ENCODE results near the gene PRDM7.
"Not testable (repeated sequence)": the region's sequence is repeated elsewhere in the genome, so short reads cannot be mapped to it uniquely, and the experiment has no call there.

PRDM7 gene
- 0 reads per million in 2 experiments for total RNA-seq

DNA sequence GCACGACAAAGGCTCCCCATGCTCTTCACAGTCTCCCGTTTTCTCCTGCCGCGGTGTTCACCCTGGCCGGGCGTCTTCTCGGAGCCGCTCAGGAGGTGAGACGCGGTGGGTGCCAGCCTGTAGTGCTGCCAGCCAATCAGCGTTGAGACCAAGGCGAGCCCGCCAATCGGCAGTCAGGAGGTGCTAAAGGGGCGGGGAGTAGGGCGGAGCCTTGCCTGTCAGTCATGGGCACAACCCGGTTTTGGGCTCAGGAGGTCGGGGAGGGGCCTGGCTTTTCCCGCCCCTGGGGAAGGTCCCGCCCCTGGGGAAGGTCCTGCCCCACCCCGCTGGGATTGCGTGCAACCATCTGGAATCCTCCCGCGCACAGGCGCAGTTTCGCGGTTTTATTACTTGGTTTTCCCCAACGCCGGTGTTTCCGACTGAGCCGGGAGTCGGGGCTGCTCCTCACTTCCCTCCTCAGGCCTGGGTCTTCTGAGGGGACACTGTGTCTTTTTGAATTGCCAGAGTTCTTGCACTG, at the start of gene PRDM7:
Gene PRDM7 (minus strand): TSS at position 92 of the 517 bp plus-strand sequence. CDS start 1,421 bp downstream, outside the sequence.
- peak; percentile 94 for DNase-seq (ENCODE audit: low read depth)

DNA sequence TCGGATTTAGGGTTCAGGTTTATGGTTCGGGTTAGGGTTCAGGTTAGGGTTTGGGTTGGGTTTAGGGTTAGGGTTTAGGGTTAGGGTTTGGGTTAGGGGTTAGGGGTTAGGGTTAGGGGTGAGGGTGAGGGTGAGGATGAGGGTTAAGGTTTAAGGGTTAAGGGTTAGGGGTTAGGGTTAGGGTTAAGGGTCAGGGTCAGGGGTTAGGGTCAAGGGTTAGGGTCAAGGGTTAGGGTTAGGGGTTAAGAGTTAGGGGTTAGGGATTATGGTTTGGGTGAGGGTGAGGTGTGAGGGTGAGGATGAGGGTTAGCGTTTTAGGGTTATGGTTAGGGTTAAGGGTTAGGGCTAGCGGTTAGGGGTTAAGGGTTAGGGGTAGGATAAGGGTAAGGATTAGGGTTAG, 44.7 kb upstream of the PRDM7 start:
- DNase-seq (ENCODE audit: low read depth): not testable (repeated sequence)

DNA sequence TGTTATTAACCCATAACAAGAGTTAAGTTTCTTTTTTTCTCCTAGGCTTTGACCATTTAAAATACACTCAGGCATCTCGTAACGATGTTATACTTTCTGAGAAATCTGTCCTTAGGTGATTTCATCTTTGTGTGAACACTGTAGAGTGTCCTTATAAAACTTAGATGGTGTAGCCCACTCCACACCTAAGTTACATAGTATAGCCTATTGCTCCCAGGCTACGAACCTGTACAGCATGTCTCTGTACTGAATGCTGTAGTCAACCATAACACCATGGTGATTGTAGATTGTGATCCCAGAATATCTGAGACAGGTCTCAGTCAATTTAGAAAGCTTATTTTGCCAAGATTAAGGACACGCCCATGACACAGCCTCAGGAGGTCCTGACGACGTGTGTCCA, 30.5 kb upstream of the PRDM7 start:
- not testable (repeated sequence) for DNase-seq (ENCODE audit: low read depth)

DNA sequence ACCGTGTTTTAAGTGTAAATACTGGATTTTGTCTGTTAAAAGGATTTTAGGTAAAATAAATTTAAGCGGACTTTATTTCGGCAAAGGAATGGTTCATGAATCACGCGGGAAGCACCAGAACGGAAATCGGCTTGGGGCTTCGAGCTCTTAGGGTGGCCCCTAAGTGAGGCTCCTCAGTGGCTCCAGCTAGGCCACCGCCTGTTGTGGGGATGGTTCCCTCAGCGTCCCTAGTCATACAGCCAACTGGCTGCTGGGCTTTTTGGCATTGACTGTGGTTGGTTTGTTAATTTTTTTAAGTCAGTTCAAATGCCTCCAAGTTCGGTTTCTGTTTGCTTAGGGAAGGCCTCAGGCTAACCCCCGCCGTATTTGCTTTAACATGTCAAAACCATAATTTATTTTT, 29.9 kb upstream of the PRDM7 start:
- not testable (repeated sequence) for DNase-seq (ENCODE audit: low read depth)

DNA sequence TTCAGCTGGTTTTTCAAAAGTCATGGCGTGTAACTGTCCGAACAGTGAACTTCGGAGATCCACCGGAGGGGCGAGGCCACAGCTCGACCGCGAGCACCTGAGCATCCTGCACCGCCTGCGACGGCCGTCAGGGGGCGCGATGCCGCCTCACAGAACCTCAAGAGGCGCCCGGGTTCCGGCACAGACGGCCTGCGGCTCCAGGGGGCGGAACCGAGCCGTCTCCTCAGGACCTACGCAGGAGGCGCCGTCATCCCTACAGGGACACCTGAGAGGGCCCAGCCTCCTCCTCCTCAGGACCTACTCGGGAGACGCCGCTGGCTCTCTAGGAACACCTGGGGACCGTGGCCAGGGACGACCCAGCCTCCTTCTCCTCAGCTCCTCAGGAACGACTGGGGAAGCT, 29.1 kb upstream of the PRDM7 start:
- peak; percentile 48 for DNase-seq (ENCODE audit: low read depth)

DNA sequence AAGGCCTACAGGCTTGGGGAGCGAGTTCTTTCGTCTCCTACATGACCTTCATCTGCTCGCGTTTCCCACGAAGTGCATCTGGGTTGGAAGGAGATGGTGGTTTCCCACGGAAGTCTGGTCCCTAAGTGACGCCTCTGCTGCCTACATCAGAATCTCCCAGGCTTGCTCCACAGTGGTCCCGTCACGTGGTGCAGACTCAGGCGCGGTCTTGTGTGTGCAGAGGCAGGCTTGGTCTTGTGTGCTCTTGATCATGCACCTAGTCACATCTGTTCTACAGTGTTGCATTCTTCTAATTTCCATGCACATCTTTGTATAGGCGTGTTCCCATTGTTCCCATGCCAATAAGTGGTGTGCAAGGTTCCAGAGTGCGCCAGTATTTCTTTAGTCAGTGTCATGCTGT, 27.6 kb upstream of the PRDM7 start:
- not testable (repeated sequence) for DNase-seq (ENCODE audit: low read depth)

DNA sequence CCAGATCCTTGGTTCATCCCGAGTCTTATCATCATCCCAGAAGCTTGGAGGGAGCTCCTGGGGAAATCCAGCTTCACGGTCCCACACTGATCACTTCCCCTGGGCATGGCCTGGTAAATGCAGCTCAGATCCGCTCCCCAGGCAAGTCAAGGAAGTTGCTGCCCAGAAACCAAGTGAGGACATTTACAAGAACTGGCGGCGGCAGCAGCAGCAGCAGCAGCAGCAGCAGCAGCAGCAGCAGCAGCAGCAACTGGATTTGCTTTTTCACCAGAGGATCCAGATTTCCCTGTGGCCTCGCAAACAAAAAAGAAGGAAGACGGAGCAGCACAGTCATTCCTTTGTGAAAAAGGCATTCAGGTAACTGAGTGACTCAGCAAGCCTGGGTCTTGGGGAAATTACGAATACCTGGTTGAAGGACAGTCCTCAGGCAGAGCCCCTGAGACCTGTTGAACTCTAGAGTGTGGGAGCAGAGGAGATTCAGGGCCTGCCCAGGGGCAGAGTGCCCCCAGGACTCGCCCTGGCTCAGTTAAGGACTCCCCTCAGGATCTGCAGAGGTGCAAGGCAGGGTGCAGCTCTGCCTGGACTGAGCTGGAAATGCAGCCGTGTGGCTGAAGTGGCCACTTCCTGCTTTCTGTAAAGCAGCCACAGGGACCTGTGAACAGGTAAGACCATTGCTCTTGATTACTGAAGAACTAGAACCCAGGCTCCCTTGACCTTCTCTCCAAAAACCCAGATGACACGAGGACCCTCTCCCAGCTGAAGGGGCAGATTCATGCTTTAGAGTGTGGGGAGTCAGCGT, 25.2 kb upstream of the PRDM7 start:
- not testable (repeated sequence) for DNase-seq (ENCODE audit: low read depth)

DNA sequence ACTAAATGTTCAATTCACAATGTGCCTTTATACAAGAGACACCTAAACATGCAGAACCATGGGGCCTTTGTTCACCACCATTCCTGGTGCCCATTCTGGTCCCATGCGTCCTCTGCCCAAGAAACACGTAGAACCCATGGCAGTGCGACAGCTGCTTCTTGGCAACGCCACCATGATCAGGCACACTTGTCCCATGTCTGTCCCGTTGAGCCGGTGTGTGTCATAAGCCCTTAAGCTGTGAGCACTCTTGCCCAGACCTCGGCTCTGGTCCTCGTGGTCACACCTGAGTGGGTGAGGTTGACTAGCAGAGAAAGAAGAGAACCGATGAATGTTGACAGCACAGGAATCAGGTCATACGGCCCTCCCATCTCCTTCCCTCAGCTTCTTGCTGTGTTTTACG, 24.2 kb upstream of the PRDM7 start:
- not testable (repeated sequence) for DNase-seq (ENCODE audit: low read depth)

DNA sequence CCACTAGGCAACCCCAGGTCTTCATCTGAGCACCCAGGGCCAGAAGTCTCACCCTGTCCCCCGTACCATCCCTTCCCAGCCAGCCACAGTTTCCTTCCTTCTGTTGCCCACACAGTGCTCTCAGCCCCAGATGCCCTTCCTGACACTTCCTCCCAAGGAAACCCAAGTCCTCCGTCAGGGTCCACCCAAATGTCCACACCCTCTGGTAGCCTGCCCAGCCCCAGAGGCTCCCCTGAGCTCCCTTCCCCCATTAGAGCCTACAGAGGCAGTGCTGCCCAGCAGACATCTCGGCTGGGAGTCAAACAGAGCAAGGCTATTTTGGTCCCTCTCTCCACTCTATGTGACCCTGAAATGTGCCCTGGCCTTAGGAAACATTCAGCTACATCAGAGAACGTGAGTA, 23.7 kb upstream of the PRDM7 start:
- not testable (repeated sequence) for DNase-seq (ENCODE audit: low read depth)

DNA sequence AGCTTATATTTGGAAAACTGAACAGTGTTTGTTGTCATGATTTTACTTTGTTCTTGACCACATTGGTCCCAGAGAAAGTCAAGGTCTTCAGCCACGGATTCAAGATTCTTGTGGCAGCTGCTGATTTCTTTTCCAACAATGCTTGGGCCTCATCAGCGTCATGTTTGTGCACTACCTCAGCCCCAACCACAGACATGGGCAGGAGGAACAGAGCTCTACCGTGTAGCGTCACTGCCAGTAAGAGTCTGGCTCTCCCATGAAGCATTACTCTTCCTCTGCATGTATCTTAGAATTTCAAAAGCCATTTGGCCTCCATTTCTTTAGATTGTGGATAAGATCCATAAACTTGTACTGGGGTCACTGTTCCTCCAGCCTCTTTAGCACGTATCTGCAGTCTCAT, 23.1 kb upstream of the PRDM7 start:
- not testable (repeated sequence) for DNase-seq (ENCODE audit: low read depth)

DNA sequence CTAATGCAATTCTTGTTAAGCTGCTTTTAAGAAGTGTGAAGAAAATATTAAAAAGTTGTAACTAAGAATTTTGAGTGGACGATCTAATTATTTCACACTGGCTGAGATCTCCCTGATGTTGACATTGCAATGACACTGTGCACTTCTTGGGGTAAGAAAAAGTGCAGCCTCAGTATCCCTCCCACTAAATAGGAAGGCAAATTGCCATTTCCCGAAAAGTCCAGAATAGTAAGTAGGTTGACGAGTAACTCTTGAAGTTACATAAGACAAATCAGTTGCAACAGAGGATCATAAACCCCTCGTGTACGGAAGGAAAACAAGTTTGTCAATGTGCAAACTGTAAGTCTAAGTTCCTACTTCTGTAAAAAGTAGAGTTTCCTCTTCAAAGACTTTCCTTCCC, 21.8 kb upstream of the PRDM7 start:
- DNase-seq (ENCODE audit: low read depth): not testable (repeated sequence)

DNA sequence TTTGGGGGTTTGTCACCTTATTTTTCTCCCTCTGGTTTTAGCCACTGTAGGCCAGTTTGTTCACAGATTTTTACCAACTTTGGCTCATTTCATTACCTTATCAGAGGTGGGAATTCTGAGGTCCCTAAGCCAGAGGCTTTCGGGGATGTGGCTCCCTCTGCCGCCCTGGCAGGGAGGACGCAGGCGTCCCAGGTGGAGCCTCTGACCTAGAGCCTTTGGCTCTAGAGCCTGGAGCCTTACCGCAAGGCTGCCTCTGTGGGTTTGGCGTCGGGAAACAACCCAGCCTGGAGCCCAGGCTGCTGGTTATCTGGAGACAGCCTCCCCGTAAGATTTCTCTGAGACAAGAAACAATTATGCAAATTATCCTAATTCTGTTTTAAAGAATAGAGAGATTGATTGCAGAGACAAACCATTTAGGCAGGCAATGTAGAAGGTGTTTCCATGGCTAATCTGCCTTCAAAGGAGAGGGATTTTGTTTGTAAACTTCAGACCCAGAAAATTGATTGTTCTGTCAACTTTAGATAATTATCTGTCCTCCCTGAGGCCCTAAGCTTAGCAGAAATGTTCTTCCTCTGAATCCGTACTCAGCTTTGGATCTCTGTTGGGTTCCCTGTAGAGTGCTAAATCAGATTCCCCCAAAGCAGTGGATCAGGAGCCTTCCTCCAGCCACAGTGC, 20.0 kb upstream of the PRDM7 start:
- not testable (repeated sequence) for DNase-seq (ENCODE audit: low read depth)

DNA sequence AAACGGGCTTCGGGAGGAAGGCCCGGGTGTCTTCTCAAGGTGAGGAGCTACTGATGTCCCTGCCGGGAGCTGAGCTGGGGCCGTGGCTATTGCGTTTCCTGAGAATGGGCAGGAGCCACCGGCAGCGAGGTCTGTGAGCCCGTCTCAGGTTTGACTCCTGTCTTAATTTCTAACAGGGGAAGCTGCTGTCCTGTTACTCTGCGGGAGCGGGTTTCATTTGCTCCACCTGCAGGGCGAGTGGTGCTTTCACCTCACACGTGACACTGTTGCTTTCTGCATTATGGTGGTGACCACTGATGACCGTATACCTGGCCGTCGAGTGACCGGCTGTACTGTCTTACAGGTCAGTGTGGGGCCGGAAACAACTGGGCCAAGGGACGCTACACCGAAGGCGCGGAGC, 17.7 kb upstream of the PRDM7 start:
- not testable (repeated sequence) for DNase-seq (ENCODE audit: low read depth)

DNA sequence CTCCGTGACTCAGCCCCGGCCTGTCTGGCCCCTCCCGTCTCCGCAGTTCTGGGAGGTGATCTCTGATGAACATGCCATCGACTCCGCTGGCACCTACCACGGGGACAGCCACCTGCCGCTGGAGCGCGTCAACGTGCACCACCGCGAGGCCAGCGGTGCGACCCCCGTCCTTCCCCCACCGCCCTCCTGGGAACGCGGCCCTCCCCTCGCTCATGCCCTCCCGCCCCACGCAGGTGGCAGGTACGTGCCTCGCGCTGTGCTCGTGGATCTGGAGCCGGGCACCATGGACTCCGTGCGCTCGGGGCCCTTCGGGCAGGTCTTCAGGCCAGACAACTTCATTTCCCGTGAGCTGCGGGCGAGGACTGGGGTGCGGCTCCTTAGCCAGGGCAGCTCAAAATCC, 17.2 kb upstream of the PRDM7 start:
- DNase-seq (ENCODE audit: low read depth): not testable (repeated sequence)

DNA sequence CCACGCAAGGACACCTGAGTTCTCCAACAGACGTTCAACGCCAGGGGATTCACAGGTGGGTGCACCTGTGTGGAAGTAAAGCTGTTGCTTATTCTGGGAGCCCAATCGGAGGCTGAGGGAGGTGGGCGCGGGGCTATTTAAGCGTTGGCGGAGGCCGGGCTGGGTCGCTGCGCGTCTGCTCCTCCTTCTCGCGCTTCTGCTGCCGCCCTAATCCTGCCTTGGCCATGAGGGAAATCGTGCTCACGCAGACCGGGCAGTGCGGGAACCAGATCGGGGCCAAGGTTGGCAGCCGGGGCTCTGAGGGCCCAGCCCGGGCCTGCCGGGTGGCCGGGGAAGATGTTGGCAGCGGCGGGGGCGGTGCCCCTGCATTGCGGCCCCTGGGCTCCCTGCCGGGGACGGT, 16.7 kb upstream of the PRDM7 start:
- DNase-seq (ENCODE audit: low read depth): not testable (repeated sequence)

DNA sequence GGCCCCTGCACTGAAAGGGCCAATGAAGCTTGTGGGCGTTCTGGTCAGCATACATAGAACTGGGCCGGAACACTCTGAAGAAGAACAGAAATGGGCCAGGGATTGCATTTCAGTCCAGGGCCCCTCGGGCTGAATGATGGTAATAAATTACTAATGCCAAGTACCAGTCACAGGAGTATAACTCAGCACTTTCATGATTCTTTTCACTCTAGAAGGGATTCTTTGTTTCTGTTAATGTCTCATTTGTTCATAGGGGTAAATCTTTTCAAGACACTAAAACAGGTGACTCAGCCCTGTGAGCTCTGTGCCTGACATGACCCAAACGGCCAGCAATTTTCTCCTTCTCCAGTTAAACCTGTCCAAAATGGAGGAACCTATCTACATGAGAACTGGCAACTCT, 15.7 kb upstream of the PRDM7 start:
- DNase-seq (ENCODE audit: low read depth): not testable (repeated sequence)

DNA sequence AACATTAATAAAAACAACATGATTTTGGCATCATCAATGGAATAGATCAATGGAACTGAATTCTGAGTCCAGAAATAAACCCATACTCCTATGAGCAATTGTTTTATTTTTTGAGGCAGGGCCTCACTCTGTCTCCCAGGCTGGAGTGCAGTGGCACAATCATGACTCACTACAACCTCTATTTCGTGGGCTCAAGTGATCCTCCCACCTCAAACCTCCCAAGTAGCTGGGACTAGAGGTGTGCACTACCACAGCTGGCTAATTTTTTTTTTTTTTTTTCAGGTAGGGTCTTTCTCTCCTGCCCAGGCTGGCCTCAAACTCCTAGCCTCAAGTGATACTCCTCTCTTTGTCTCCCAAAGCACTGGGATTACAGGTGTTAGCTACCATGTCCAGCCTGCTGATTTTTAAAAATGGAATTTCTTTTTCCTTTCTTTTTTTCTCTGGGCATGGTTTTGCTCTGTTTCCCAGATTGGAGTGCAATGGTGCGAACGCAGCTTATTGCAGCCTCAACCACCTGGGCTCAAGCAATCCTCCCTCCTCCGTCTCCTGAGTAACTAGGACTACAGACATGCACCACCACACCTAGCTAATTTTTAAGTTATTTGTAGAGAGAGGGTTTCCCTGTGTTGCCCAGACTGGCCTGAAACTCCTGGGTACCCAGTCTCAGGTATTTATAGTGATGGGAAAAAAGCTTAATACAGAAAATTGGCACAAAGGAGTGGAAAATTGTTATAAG, 7.3 kb upstream of the PRDM7 start:
- DNase-seq (ENCODE audit: low read depth): no peak

DNA sequence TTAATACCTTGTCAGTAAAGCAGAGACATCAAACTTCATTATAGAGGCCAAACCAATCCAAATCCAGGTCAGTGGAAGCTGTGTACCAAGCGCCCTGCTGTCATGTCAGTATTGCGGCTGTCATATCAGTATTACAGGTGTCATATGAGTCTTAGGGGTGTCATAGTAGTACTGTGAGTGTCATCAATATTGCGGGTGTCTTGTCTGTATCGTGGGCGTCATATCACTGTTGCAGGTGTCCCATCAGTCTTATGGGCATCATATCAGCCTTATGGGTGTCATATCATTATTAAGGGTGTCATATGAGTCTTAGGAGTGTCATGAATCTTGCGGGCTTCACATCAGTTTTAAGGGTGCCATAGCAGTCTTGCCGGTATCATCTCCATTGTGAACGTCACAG, 6.0 kb upstream of the PRDM7 start:
- DNase-seq (ENCODE audit: low read depth): no peak

DNA sequence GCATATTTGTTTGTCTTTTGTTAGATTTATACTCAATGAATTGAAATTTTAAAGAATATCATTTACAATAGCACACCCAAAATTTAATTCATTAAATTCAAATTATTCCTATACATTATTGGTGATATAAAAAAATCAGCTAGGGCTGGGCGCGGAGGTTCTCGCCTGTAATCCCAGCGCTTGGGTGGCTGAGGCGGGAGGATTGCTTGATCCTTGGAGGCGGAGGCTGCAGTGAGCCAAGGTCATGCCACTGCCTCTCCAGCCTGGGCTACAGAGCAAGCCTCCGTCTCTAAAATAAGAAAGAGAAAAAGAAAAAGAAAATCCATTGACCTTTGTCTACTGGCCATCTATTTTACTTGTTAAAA, 4.5 kb upstream of the PRDM7 start:
- DNase-seq (ENCODE audit: low read depth): no peak

DNA sequence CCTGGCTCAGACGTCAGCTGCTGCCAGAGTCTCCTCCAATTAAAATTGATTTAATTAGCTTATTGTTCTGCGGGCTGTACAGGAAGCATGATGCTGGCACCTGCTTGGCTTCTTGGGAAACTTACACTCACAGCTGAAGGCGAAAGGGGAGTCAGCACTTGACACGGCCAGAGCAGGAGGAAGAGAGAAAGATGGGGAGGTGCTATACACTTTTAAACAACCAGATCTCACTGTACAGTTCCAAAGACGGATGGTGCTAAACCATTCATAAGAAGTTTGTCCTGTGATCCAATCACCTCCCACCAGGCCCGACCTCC, 1.4 kb upstream of the PRDM7 start:
- no peak for DNase-seq (ENCODE audit: low read depth)

DNA sequence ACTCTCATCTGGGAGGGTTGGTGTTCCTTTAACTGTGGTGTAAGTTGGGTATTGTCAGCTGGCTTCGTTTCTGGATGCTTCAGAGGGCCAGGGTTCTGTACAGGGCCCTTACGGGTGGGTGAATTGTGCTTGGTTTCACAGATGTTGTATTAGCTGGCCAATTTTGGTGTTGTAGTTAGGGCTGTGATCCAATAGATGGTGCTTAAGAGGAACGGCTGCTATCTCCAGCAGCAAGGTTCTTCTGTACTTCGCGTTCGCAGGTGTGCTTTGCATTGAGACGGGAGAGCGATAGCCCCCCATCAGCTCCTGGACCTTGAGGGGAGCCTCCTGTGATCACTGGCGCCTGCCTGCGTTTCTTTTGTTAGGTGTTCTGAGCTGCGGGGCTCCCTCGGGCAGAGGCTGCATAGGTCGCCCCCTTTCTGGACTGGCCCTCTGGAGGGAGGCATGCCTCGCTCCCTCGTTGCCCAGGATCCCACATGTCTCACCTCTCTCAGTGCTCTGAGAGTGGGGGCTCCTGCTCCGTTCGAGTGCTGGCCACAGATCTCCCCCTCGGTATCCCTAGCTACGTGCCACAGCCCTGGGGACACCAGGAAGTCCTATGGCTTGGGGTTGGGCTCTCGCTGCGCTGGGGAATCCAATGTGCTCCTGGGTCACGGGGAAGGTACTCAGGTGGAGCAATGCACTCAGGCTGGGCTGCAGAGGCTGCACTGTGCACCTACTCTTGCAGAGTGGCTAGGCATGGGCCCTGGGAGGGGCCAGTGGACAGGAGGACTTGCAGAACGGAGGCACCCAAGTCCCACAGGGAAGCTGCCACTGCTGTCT, 837 bp upstream of the PRDM7 start:
- DNase-seq (ENCODE audit: low read depth): peak; percentile 18

All from T follicular helper cell (primary cell).